HG03558 (cell line): ENCODE results near the gene TRIM40.

Experiments used
- ATAC-seq: cut with Tn5 transposase; IDR thresholded peaks from one replicate; pipeline ENCODE4 v1.9.1; 2021; ENCODE audit warnings: moderate number of reproducible peaks; ENCODE audit not compliant: unreplicated experiment; ENCODE audit errors: extremely low read depth

The TRIM40 gene

GRCh38 chr6:30194797-30195690, 59.1 kb downstream of the TRIM40 start:
- no peak for ATAC-seq

- ATAC-seq, result no peak
These were observed 60.0 kb downstream of the TRIM40 start for GRCh38 chr6:30195951-30196350.

GRCh38 chr6:30196376-30196775, 60.4 kb downstream of the TRIM40 start:
- no peak for ATAC-seq
